GM21381 (cell line): ENCODE measurements around the gene METTL17.

ENCODE experiments used
- ATAC-seq: cut with Tn5 transposase; IDR thresholded peaks from one replicate; pipeline ENCODE4 v1.9.1; 2021; ENCODE audit warnings: mild to moderate bottlenecking, moderate library complexity; ENCODE audit not compliant: unreplicated experiment

The METTL17 gene

GRCh38 chr14:21041676-21042433, 52.1 kb downstream of the METTL17 start, which contains the start of gene RNASE7:
TSS of gene RNASE7 (plus strand) at chr14:21042362. CDS start at chr14:21042993, 631 bp downstream.
- ATAC-seq, result no peak

- ATAC-seq, result no peak
Measured at GRCh38 chr14:21042918-21043317, 53.1 kb downstream of the METTL17 start.

- no peak for ATAC-seq
Measured at GRCh38 chr14:21043387-21043973, 53.7 kb downstream of the METTL17 start.

GRCh38 chr14:21043974-21044618, 54.3 kb downstream of the METTL17 start:
- ATAC-seq, result no peak
